H1 (cell line): ENCODE results near the gene FUT4. TPM values are rescaled to one million over a fixed set of nuclear protein-coding genes. Genes with fewer than 3 reads are reported as not detected.

Source experiments
- CHD7 ChIP-seq: fragments of 300-600 bp; sonication (generic); IDR thresholded peaks from 2 replicates; pipeline ENCODE4 v1.7.1; 2012; ENCODE audit warnings: low read length, moderate library complexity, mild to moderate bottlenecking, inconsistent platforms; ENCODE audit not compliant: insufficient replicate concordance
- JUN ChIP-seq: IDR thresholded peaks from 2 replicates; pipeline ENCODE4 v1.6.1; 2011; ENCODE audit warnings: low read depth, mild to moderate bottlenecking, improper control_type of control experiment, low read length
- RAD21 ChIP-seq, 2 experiments: IDR thresholded peaks in 1 of 2; conservative IDR thresholded peaks in 1 of 2; 2 replicates each; pipeline ENCODE4 v1.6.1; 2011; ENCODE audit warnings: low read depth in 2 of 2, low read length in 2 of 2, improper control_type of control experiment in 1 of 2, inconsistent platforms in 1 of 2, mild to moderate bottlenecking in 1 of 2, moderate library complexity in 1 of 2
- SAP30 ChIP-seq: fragments of 300-600 bp; sonication (generic); IDR thresholded peaks from 2 replicates; pipeline ENCODE4 v1.7.1; 2012; ENCODE audit warnings: low read length, moderate library complexity, mild to moderate bottlenecking, inconsistent platforms; ENCODE audit not compliant: insufficient read depth, insufficient replicate concordance
- SIN3A ChIP-seq, 2 experiments: IDR thresholded peaks in 1 of 2; conservative IDR thresholded peaks in 1 of 2; 2 replicates each; pipeline ENCODE4 v1.6.1; 2011 to 2012; ENCODE audit warnings: low read length in 2 of 2, improper control_type of control experiment in 1 of 2, low read depth in 1 of 2, mild to moderate bottlenecking in 1 of 2
- SIRT6 ChIP-seq: IDR thresholded peaks from one replicate; pipeline ENCODE4 v1.7.1; 2012; ENCODE audit warnings: low read length, inconsistent platforms
- TAF1 ChIP-seq: IDR thresholded peaks from 2 replicates; pipeline ENCODE4 v1.6.1; 2011; ENCODE audit warnings: mild to moderate bottlenecking, low read depth, low read length
- polyA plus RNA-seq, 7 experiments: library from polyadenylated mRNA; depleted of rRNA in 3 of 7; stranded (reverse) in 5 of 7; unstranded in 2 of 7; fragments of >200 nt in 5 of 7; fragments of 200-250 nt in 2 of 7; gene quantifications; 1 replicate in 5 of 7; 2 replicates in 1 of 7; 4 replicates in 1 of 7; pipeline versions ENCODE4 v1.2.1 to v1.2.3, GENCODE V29; 2011 to 2013; ENCODE audit warnings: missing spikeins in 2 of 7, mixed read lengths in 2 of 7
- total RNA-seq: library from RNA; stranded (reverse); fragmentation: NEBNext Ultra II Directional; extraction: Animal tissue kit (Norgen Biotek cat#: 25700); gene quantifications from 2 replicates; pipeline ENCODE4 v1.2.1, GENCODE V29; 2021

FUT4 gene
- total and polyA plus RNA-seq, 2 of the 8 experiments (the other 6 are each of a cell fraction or from before 2014, with no cell fraction given) = 2.6 to 8.0 TPM

GRCh38 chr11:94507485-94507884, 36.2 kb upstream of the FUT4 start (continued):
- TF ChIP-seq CHD7 (no peak), TAF1 (no peak), SIN3A (conservative IDR thresholded peaks at IDR 0.05 in 1 of 2, IDR thresholded peaks at IDR 0.05 in 1 of 2; ENCODE audit: low read depth in 1 of 2, low read length in 2 of 2) (no peak), SIRT6 (no peak), RAD21 (IDR thresholded peaks at IDR 0.05 in 1 of 2, conservative IDR thresholded peaks at IDR 0.05 in 1 of 2; ENCODE audit: low read depth in 2 of 2, low read length in 2 of 2) (no peak), SAP30 (no peak), JUN (no peak)
